Ishikawa (cell line): ENCODE results near the gene SH2D3C.

ENCODE experiments used
- CEBPB ChIP-seq: IDR thresholded peaks from 2 replicates; pipeline ENCODE4 v1.6.1; 2012
- EP300 ChIP-seq: IDR thresholded peaks from 2 replicates; pipeline ENCODE4 v1.6.1; 2012; ENCODE audit warnings: borderline replicate concordance
- FOXM1 ChIP-seq: IDR thresholded peaks from 2 replicates; pipeline ENCODE4 v1.6.1; 2012; ENCODE audit warnings: low read depth, borderline replicate concordance
- MAX ChIP-seq: IDR thresholded peaks from 2 replicates; pipeline ENCODE4 v1.6.1; 2012
- RAD21 ChIP-seq: IDR thresholded peaks from 2 replicates; pipeline ENCODE4 v1.6.1; 2012; ENCODE audit warnings: low read depth
- REST ChIP-seq: IDR thresholded peaks from 2 replicates; pipeline ENCODE4 v1.6.1; 2012; ENCODE audit warnings: low read depth, mild to moderate bottlenecking
- TAF1 ChIP-seq: IDR thresholded peaks from 2 replicates; pipeline ENCODE4 v1.6.1; 2012; ENCODE audit warnings: low read depth, mild to moderate bottlenecking
- TCF12 ChIP-seq: IDR thresholded peaks from 2 replicates; pipeline ENCODE4 v1.6.1; 2012; ENCODE audit warnings: low read depth
- TEAD4 ChIP-seq: IDR thresholded peaks from 2 replicates; pipeline ENCODE4 v1.6.1; 2012
- USF1 ChIP-seq: IDR thresholded peaks from 2 replicates; pipeline ENCODE4 v1.6.1; 2012
- YY1 ChIP-seq: IDR thresholded peaks from 2 replicates; pipeline ENCODE4 v1.6.1; 2012; ENCODE audit warnings: low read depth

GRCh38 chr9:127730799-127731410 is 47.6 kb downstream of the SH2D3C start:
- TF ChIP-seq TCF12 (no peak), CEBPB (no peak), REST (no peak), RAD21 (no peak), TEAD4 (no peak), TAF1 (no peak), FOXM1 (no peak), USF1 (no peak), EP300 (no peak), MAX (no peak), YY1 (no peak)
